Measurements from ENCODE around the gene KLF2.
"Not testable (repeated sequence)": the region's sequence is repeated elsewhere in the genome, so short reads cannot be mapped to it uniquely, and the experiment has no call there.

The KLF2 gene

DNA sequence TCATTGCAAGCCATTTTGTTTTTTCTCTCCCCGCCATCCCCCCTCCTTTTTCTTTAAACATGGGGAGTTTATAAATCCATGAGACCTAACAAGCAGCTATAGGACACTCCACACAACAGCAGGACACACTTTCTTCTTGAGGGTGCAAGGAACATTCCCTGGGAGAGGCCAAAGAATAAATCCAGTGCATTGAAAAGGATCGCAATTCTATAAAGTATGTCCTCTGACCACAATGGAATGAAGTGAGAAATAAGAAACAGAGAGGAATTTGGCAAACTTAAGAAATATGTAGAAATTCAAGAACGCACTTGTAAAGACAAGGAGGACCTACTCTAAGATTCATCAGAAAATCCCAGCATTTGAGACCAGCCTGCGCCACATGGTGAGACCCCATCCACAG, 11.9 kb downstream of the KLF2 start:
- no peak for DNase-seq (ENCODE audit: low read depth in 1 of 2, low spot score in 1 of 2)

GRCh38 chr19:16337809-16338469, 13.3 kb downstream of the KLF2 start:
- no peak for DNase-seq (ENCODE audit: low read depth in 1 of 2, low spot score in 1 of 2)

GRCh38 chr19:16338470-16339360, 14.1 kb downstream of the KLF2 start:
- no peak for DNase-seq (ENCODE audit: low read depth in 1 of 2, low spot score in 1 of 2)

GRCh38 chr19:16339361-16339725, 14.7 kb downstream of the KLF2 start:
- no peak for DNase-seq (ENCODE audit: low read depth in 1 of 2, low spot score in 1 of 2)

DNA sequence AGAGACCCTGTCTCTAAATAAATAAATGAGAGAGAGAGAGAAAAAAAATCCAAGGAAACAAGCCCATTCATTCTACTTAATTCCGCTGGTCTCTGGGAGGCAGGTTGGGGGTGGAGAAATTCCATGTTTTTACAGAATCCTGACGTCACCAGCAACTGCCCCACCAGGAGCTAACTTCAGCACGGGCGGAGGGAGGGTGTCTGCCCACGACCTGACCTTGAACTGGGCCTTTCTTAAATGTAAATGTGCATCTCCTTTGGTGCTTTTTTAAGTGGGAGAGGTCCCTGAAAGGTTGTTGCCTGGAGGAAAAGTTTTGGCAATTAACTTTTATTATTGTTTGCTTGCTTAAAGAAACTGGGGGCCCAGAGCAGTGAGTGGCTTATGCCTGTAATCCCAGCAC, 15.5 kb downstream of the KLF2 start:
- DNase-seq (ENCODE audit: low read depth in 1 of 2, low spot score in 1 of 2) = no peak

- no peak for DNase-seq (ENCODE audit: low read depth in 1 of 2, low spot score in 1 of 2)
These were observed 16.0 kb downstream of the KLF2 start for GRCh38 chr19:16340654-16341053.

DNA sequence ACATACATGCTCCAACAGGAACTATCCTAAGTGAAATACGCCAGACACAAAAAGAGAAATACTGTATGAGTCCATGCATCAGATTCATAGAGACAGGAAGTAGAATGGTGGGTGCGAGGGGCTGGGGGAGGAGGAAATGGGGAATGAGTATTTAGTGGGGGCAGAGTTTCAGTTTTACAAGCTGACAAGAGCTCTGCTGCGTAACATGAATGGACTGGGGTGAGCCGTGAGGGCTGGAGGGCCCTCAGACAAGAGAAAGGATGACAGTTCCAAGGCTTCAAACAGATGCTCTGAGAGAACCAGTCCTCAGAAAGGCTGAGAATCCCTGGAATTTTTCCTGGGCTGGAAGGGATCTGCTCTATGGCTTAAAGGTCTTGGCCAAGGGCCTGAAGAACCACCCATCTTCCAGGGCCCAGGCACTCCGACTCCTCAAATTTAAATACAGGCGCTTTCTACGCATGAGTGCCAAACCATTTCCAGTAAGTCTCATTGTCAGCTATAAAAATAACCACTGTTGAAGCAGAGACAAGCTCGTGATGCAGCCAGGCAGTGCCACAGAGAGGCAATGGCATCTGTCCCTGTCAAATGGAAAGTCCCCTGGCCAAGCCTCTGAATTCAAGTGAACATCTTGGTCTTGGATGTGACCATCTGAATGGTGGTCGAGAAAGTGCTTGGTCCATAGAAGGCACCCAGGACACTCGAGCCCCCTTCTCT, 17.5 kb downstream of the KLF2 start:
- DNase-seq (ENCODE audit: low read depth in 1 of 2, low spot score in 1 of 2) = peak in 1 of 2 donors; percentile 36

DNA sequence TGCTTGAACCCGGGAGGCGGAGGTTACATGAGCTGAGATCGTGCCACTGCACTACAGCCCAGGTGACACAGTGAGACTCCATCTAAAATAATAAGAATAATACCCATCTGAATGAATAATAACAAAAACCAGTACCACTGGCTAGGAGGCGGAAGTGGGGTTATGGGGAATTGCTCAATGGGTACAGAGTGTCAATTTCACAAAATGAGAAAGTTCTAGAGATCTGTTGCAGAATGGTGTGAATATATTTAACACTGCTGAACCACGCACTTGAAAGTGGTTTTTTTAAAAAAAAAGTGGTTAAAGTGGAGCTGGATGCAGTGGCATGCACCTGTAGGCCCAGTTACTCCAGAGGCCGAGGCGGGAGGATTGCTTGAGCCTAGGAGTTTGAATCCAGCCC, 18.5 kb downstream of the KLF2 start:
- DNase-seq (ENCODE audit: low read depth in 1 of 2, low spot score in 1 of 2) = no peak

DNA sequence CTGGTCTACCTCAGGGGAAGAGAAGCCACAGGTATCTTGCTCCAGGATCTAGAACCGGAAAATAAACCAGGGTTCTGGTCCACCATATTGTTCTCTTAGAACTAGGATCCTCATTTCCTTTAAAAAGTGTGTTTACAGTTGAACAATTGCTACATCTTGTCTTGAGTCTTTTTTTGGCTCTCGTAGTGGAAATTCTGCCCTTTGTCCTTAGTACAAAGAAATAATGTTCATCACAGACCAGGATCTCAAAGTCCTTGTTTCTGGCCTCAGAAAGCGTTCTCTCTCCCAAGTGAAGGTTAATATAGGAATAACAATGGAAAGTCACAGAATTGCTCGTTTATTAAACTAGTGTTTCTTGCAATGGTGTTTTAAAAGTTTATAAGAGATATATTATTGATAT, 20.8 kb downstream of the KLF2 start:
- no peak for DNase-seq (ENCODE audit: low read depth in 1 of 2, low spot score in 1 of 2)

GRCh38 chr19:16347099-16347498, 22.5 kb downstream of the KLF2 start:
- not testable (repeated sequence) for DNase-seq (ENCODE audit: low read depth in 1 of 2, low spot score in 1 of 2)

DNA sequence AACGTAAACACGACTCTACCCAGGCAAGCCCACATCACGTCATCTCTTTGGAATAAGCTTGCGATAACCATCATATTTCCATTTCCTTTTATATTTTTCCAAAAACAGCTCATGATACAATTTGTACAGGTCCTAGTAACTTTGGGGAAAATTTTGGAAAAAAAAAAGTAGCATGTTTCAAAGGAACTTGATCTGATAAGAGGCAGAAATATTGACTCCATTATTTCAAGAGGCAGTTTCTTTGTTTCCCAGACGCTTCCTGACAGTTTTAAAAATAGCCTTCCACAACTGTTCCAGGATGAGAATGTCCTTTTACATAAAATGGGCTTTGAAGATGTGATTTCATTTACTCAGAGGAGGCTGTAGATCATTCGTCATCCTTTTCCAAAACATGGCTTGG, 23.1 kb downstream of the KLF2 start:
- DNase-seq (ENCODE audit: low read depth in 1 of 2, low spot score in 1 of 2) = no peak

GRCh38 chr19:16349551-16350152, 25.0 kb downstream of the KLF2 start:
- no peak for DNase-seq (ENCODE audit: low read depth in 1 of 2, low spot score in 1 of 2)

DNA sequence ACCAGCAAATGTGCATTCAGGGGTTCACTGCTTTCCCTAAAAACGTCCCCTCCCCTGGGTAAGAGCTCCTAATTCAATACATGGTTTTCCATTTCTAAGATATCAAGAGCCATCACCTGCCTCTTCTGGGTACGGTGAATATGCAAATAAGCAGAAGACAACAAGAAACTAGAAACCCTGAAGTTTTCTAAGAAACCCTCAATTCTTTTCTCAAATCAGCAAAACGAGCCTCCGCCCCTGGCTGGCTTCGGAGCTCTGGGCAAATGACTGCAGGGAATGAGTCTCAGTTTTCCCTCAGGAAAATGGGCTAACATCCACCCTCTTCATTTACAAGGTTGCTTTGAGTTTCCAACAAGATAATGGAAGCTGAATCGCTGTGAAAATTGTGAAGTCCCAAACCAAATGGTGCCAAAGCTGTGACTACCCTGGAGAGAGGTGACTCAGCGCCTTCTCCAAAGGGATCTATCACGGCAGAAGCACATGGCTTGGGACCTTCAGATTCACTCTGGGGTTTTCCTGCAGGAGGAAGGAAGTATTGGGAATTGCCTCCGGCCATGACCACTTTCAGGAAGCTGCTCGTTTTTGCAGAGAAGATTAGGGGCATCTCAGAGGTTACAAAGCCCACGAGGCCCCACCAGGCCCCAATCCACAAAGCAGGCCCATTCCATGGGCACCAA, 26.6 kb downstream of the KLF2 start:
- DNase-seq (ENCODE audit: low read depth in 1 of 2, low spot score in 1 of 2) = no peak

- DNase-seq (ENCODE audit: low read depth in 1 of 2, low spot score in 1 of 2) = no peak
These were observed 30.8 kb downstream of the KLF2 start for GRCh38 chr19:16355293-16356043.

GRCh38 chr19:16358456-16358855, 33.8 kb downstream of the KLF2 start:
- DNase-seq (ENCODE audit: low read depth in 1 of 2, low spot score in 1 of 2) = no peak

DNA sequence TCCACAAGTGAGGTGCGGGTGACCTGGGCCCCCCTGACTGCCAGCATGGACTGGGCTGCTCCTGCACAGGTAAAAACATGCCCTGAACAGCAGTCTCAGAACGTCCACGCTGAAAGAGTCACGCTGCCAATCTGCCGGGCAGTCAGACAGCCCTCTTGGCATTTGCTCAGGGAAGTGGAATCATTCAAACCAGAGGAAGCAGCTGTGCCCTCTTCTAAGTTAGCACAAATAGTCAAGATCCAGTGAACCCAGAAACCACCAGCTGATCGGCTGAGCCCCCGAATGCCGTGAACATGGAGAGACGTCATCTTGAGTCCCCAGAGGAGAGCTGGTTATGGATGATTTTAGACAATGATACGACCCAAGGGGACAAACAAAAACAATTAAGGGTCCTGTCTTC, 34.4 kb downstream of the KLF2 start:
- DNase-seq (ENCODE audit: low read depth in 1 of 2, low spot score in 1 of 2) = no peak

DNA sequence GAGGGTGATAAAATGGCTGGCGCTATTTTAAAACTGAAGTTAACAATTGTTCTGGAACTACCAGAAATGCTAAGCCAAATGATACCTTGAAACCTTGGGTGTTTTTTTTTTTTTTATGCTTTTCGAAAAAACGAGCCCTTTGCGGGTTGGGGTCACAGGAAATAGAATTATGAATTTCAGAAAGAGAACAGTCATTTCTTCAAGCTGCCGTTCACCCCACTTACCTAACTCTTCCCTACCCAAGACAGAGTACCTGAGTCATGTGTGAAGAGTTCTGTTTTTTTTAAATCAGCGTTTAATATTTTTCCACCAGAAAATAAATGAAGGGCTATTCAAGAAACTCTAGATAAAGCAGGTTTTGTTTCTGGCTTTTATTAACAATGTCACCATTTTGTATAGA, 35.3 kb downstream of the KLF2 start:
- no peak for DNase-seq (ENCODE audit: low read depth in 1 of 2, low spot score in 1 of 2)

GRCh38 chr19:16360738-16361137, 36.1 kb downstream of the KLF2 start:
- no peak for DNase-seq (ENCODE audit: low read depth in 1 of 2, low spot score in 1 of 2)

GRCh38 chr19:16361254-16361653, 36.6 kb downstream of the KLF2 start:
- DNase-seq (ENCODE audit: low read depth in 1 of 2, low spot score in 1 of 2) = no peak

- DNase-seq (ENCODE audit: low read depth in 1 of 2, low spot score in 1 of 2) = no peak
These were observed 37.3 kb downstream of the KLF2 start for GRCh38 chr19:16361926-16362325.

All from stimulated activated CD4-positive, alpha-beta T cell treated with anti-CD3 and anti-CD28 coated beads, Interleukin-15, amount 100 ng/mL, for 1 hour (primary cell).